Activated CD8-positive, alpha-beta memory T cell treated with anti-CD3 and anti-CD28 coated beads for 1 hour (primary cell): Measurements from ENCODE around the gene ADGRV1.

Experiments
- DNase-seq, 2 donors: peaks; one replicate each; pipeline ENCODE4 v3.0.0-alpha.2; 2020; ENCODE audit warnings: low read depth in 1 of 2; ENCODE audit errors: extremely low read depth in 1 of 2

The ADGRV1 gene

GRCh38 chr5:91146230-91146629 is 587.6 kb downstream of the ADGRV1 start:
- DNase-seq = no peak

- DNase-seq = no peak
Measured at GRCh38 chr5:91146905-91147600, 588.5 kb downstream of the ADGRV1 start.

GRCh38 chr5:91150234-91150633 is 591.6 kb downstream of the ADGRV1 start:
- DNase-seq = no peak

GRCh38 chr5:91150636-91151035 is 592.0 kb downstream of the ADGRV1 start:
- no peak for DNase-seq

DNA sequence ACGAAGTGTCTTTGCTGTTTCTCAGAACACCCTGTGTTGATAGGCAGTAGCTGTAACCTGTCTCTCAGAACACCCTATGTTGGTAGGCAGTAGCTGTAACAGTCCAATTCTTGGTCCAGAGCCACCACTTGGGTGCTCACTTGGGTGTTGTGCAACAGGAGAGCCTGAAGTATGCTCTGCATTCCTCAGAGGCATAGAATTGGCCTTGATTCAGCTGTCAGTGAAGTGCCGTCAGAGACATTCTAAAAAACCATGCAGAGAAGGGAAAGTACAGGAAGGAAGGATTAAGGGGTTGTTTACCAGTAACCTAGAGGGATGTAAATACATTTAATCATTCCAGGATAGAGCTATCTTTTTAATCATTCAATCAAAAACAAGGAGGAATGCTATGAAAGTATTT is 593.4 kb downstream of the ADGRV1 start:
- no peak for DNase-seq

DNA sequence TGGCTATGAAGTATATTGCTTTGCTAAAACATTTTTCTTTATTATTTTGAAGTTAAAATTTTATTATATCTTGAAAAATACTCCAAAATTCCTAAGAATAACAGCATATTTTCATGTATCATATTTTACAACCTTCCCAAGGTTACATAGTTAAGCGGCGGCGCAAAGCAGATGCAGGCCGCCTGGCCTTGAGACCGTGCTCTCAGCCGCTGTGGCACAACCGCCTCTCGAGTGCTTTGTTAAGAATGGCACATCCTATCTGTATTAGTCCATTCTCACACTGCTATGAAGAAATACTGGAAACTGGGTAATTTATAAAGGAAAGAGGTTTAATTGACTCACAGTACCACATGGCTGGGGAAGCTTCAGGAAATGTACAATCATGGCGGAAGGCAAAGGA is 595.7 kb downstream of the ADGRV1 start:
- DNase-seq = no peak

DNA sequence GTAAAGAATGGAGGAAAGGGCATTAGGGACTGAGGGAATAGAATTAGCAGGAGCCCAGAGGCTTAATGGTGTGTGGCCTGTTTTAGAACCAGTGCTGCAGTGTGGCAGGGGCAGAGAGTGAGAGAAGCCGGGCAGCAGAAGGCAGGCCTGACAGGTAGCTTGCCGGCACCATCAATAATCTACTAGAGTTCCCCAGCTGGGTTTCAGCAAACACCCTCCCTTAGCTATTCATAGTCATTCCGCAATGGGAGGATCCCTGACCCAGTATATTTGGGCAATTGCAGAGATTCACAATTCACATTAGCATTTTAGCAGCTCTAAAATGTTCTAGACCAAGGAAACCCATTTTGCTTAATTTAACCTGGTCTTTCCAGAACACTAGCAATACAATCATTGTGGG is 596.7 kb downstream of the ADGRV1 start:
- DNase-seq = no peak

GRCh38 chr5:91156242-91156641 is 597.6 kb downstream of the ADGRV1 start:
- DNase-seq = no peak

DNA sequence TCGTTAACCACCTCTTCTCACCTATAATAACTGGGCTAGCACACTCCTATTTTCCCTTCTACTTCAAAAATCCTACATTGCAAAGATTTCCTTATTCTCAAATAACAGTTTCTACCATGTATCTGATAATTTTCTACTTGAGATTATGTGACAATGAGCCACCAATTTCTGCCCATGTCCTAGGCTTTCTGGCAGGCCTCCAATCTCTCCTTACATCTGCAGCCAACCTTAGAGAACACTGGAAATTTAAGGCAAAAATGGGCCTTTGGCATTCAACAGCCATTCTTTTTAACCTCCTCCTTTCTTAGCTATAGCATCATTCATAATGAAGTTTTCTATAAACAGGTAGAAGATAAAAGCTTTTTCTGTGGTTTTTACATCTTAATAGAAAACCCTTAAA is 599.4 kb downstream of the ADGRV1 start:
- no peak for DNase-seq

DNA sequence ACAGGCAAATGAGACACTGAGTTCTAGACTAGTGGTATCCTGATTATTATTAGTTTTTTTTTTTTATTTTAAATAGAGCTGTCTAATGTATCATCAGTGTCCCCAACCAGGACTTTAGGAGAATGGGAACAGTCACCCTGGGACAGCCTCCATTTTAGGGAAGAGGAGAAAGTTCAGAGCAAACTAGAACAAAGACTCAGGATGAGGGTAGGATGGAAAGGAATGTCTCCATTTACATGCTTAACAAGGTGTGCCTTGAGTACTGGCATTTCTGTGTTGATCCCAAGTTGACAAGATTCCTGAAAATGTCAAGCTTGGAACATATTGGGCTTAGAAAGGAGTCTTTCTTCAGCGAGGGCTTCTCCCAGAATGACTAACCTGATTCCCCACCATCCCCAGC is 601.0 kb downstream of the ADGRV1 start:
- no peak for DNase-seq

DNA sequence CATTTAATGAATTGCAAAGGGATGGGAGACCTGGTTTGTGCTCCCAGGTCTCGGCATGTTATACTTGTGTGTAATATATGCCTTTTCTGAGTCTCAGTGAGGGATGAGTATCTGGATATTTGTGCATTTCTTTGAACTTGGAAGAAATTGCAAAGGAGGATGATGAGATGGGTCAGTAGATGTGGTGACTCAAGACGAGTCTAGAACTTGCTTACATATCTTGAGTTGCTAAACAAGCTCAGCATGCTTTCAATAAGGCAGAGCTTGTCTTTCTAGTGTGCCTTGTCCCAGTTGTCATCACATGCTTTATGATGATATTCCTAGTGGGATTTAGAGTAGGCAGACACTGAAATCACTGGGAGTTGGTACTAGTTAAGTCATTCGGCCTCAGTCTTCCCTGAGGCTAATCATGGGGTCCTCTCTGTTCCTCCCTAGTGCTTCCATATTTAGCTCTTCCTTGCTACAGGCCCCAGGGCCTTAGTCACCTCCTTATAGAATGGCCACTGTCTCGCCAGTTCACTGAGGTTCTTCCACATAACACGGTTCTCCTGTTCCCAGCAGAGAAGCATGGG is 602.2 kb downstream of the ADGRV1 start:
- no peak for DNase-seq

DNA sequence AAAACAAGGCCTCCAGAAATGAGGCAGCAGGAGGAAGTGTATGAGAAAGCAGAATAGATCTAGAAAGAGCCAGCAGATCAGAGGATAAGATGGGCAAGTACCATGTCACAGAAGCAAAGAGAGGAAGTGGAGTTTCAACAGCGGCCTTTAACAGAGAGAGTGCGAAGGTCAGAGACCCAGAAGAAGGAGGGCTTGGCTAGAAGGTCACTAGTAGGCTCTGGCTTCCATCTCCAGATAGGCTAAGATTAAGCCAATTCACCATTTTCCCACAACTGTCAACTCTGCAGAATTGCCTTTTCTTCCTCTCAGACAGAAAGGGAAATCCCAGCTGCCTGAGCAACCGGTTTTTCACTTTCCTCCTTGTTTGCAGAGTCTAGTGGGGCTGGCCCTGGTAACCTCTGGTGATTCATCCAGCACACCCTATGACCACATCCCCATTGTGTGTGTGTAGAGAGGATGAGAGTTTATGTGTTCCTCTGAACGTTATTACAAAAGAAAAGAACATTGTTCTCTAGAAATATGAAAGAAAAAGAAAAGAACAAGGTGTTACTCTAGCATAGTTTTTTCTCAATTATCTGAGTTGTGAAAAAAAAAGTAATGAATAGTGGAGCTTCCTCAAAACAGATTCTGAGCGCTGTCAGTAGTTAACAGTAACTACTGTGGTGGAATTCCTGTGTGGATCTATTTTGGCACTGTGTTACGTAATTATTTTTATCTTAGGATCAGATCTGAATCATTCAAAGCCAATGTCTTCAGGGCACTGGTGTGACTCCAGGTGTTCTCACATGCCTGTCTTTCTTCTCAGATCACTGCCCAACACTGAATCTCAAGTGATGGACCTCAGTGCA is 604.2 kb downstream of the ADGRV1 start:
- peak in 1 of 2 donors; percentile 14 for DNase-seq

- no peak for DNase-seq
Measured at GRCh38 chr5:91164424-91164823, 605.8 kb downstream of the ADGRV1 start.

DNA sequence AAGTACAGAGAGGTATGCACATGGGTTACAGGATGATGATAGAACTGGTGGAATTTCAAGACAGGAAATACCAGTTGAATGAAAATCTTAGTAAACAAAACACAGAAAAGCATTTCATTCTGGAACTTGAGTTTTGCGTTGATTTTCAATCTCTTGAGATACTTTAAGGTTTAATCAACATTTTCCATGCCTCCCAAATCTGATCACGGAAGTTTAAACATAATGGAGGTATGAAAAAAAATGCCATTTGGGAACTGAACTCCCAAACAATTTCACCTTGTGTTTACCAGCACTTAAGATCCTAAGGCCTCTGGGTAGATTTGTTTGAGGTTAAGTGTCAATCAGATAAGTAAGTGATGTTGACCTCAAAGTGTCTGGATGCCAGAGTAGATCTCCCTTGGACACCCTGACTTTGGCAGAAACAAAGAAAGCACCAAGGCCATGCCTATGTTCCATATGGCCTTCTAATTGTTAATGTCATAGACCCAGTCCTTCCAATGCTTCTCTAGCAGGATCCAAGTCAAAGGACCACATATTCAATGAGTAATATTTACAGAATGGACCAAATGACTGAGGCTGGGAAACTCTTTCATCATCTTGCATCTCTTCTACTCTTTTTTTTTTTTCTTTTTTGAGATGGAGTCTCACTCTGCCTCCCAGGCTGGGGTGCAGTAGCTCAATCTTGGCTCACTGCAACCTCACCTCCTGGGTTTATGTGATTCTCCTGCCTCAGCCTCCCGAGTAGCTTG is 607.6 kb downstream of the ADGRV1 start:
- no peak for DNase-seq

DNA sequence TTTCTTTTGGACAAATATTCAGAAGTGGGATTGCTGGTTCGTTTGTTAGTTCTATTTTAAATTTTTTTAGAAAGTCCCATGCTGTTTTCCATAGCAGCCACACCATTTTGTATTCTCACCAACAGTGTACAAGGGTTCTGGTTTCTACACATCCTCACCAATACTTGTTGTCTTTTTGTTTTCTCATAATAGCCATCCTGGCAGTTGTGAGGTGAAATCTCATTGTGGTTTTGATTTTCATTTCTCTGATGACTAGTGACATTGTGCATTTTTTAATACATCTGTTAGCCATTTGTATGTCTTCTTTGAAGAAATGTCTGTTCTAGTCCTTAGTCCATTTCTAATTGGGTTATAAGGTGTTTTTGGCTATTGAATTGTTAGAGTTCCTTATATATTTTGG is 610.3 kb downstream of the ADGRV1 start:
- no peak for DNase-seq

- DNase-seq = no peak
Measured at GRCh38 chr5:91170266-91170665, 611.7 kb downstream of the ADGRV1 start.

DNA sequence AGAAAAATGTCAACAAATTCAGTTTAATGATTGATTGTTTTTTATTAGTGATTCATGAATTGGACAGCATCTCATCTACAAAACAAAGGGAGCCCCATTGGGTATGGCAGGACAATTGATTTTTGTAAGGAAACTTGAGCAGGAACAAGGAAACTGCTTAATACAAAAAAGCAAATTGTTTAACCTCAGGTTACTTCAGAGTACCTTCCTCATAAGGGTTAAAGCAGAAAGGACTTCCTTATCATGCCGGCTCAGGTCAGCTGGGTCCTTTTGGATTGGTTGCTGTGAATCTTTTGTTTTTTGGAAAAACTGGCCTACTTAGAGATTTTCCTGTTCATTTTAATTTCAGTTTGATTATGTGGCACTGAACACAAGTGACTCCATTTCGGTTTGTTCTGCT is 612.7 kb downstream of the ADGRV1 start:
- no peak for DNase-seq

DNA sequence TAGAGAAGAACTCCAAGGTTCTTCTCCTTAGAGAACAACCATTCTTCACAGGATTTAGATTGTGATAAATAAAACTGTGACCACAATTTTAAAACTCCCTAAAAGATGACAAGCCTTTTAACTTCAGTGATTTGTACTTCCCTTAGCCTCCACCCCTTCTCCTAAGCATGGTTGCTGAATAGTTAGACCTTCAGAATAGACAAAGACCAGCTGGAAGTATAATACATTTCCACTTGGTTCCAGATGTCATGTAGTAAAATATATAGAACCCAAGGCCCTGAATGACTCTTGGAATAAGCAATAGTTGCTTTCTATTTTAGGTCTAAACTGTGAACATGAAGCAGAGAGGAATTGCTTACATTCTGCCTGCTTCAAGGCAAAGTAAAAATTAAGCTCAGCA is 615.8 kb downstream of the ADGRV1 start:
- no peak for DNase-seq

- DNase-seq = no peak
Measured at GRCh38 chr5:91175708-91176107, 617.1 kb downstream of the ADGRV1 start.

GRCh38 chr5:91176288-91177016 is 617.9 kb downstream of the ADGRV1 start:
- no peak for DNase-seq

DNA sequence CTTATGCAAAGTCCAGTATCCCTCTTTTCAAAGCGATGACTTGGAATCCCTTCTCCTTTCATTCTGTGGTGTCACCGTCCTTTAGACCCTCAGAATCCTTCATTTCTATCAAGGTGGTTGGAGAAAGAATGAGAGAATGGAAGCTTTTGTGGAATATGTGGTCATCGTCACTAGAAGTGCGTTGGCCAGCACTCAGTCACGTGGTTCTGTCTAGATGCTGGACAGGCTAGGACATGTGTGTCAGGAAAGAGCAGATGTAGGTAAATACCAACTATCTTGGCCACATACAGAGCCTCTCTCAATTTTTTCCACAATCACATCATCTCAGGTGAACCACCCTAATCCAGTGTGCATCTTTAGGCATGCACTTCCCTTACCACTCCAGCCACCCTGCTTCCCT is 618.5 kb downstream of the ADGRV1 start:
- DNase-seq = no peak
